GM11168 (cell line): ENCODE results near the gene PHOSPHO1.
"Not testable (repeated sequence)": the region's sequence is repeated elsewhere in the genome, so short reads cannot be mapped to it uniquely, and the experiment has no call there.

Source experiments
- in situ Hi-C: fragments of 300-500 bp; cut with MboI; formaldehyde crosslinking; loops from one replicate; pipeline ENCODE4 v1.12.0; 2022; ENCODE audit warnings: low sequenced_read_pairs; ENCODE audit not compliant: unreplicated experiment

Gene PHOSPHO1

GRCh38 chr17:49230636-49231562, at the start of gene PHOSPHO1:
Gene PHOSPHO1, minus strand, starts transcription at chr17:49230787. Its CDS starts 4,096 bp downstream, at chr17:49226691.
- in situ Hi-C loops: no loop called here

GRCh38 chr17:49280061-49280460, 49.5 kb upstream of the PHOSPHO1 start:
- in situ Hi-C loops: no loop called here

GRCh38 chr17:49279263-49280015, 48.9 kb upstream of the PHOSPHO1 start:
- in situ Hi-C loops: not testable (repeated sequence)

- in situ Hi-C loops: no loop called here
These were observed 47.5 kb upstream of the PHOSPHO1 start for GRCh38 chr17:49278076-49278475.

- in situ Hi-C loops: no loop called here
These were observed 47.1 kb upstream of the PHOSPHO1 start for GRCh38 chr17:49277638-49278037.

GRCh38 chr17:49275981-49276380, 45.4 kb upstream of the PHOSPHO1 start:
- in situ Hi-C loops: not testable (repeated sequence)

- in situ Hi-C loops: no loop called here
These were observed 38.8 kb upstream of the PHOSPHO1 start for GRCh38 chr17:49269356-49269755.

- in situ Hi-C loops: no loop called here
These were observed 37.3 kb upstream of the PHOSPHO1 start for GRCh38 chr17:49267912-49268311.

- in situ Hi-C loops: no loop called here
These were observed 35.6 kb upstream of the PHOSPHO1 start for GRCh38 chr17:49266233-49266632.

- in situ Hi-C loops: not testable (repeated sequence)
These were observed 31.0 kb upstream of the PHOSPHO1 start for GRCh38 chr17:49261540-49261939.

GRCh38 chr17:49260817-49261291, 30.3 kb upstream of the PHOSPHO1 start:
- in situ Hi-C loops: no loop called here

GRCh38 chr17:49260011-49260816, 29.6 kb upstream of the PHOSPHO1 start:
- in situ Hi-C loops: no loop called here

GRCh38 chr17:49259663-49260010, 29.1 kb upstream of the PHOSPHO1 start:
- in situ Hi-C loops: no loop called here

- in situ Hi-C loops: no loop called here
These were observed 27.8 kb upstream of the PHOSPHO1 start for GRCh38 chr17:49258394-49258793.

- in situ Hi-C loops: no loop called here
These were observed 24.5 kb upstream of the PHOSPHO1 start for GRCh38 chr17:49255125-49255524.

- in situ Hi-C loops: no loop called here
These were observed 23.5 kb upstream of the PHOSPHO1 start for GRCh38 chr17:49254066-49254465.

- in situ Hi-C loops: no loop called here
These were observed 21.6 kb upstream of the PHOSPHO1 start for GRCh38 chr17:49252148-49252695.

- in situ Hi-C loops: no loop called here
These were observed 19.4 kb upstream of the PHOSPHO1 start for GRCh38 chr17:49249890-49250522.

- in situ Hi-C loops: no loop called here
These were observed 18.8 kb upstream of the PHOSPHO1 start for GRCh38 chr17:49249292-49249794.
